ENCODE measurements around the gene EIF4A2. TPM values are rescaled to one million over a fixed set of nuclear protein-coding genes. Genes with fewer than 3 reads are reported as not detected.
"Not testable (repeated sequence)": the region's sequence is repeated elsewhere in the genome, so short reads cannot be mapped to it uniquely, and the experiment has no call there.

EIF4A2 gene
- total RNA-seq, 1 donor from 2014 or later = 405 TPM

DNA sequence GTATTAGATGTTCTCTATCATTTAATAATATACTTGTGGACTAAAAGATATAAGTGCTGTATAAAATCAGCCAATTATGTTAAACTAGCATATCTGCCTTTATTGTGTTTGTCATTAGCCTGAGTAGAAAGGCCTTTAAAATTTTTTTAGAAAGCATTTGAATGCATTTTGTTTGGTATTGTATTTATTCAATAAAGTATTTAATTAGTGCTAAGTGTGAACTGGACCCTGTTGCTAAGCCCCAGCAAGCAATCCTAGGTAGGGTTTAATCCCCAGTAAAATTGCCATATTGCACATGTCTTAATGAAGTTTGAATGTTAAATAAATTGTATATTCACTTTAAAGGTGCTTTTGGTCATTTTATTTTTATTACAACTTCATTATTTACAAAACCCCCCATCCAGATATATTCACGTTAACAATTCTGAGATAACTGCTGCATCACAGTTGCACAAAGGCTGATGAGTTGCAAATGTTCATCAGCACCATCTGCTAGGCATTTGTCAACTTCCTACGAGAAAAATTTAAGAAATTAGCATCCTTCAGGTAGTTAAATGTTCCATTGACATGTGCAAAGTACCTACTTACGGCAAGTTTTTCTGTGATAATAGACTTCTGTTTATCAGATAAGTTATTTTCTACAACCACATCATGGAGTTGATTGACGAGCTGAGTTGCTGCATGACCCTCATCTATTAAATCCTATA is 6.3 kb downstream of the EIF4A2 start:
- intact Hi-C loops (cut with DNase I) = no loop called here
- Histone ChIP-seq H3K4me1 (peaks cover 36% of the 10 kb centered on the region), H3K27me3 (no peaks in the 10 kb centered on the region), H3K9me3 (no peaks in the 10 kb centered on the region), H3K36me3 (peaks cover 74% of the 10 kb centered on the region), H3K4me3 (no peak overlapping the region), H3K27ac (no peak overlapping the region)
- TF ChIP-seq, protein P1, sequence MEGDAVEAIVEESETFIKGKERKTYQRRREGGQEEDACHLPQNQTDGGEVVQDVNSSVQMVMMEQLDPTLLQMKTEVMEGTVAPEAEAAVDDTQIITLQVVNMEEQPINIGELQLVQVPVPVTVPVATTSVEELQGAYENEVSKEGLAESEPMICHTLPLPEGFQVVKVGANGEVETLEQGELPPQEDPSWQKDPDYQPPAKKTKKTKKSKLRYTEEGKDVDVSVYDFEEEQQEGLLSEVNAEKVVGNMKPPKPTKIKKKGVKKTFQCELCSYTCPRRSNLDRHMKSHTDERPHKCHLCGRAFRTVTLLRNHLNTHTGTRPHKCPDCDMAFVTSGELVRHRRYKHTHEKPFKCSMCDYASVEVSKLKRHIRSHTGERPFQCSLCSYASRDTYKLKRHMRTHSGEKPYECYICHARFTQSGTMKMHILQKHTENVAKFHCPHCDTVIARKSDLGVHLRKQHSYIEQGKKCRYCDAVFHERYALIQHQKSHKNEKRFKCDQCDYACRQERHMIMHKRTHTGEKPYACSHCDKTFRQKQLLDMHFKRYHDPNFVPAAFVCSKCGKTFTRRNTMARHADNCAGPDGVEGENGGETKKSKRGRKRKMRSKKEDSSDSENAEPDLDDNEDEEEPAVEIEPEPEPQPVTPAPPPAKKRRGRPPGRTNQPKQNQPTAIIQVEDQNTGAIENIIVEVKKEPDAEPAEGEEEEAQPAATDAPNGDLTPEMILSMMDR (IDR thresholded peaks at IDR 0.05) = no peak
- DNase-seq (no peak), ATAC-seq (no peak)

DNA sequence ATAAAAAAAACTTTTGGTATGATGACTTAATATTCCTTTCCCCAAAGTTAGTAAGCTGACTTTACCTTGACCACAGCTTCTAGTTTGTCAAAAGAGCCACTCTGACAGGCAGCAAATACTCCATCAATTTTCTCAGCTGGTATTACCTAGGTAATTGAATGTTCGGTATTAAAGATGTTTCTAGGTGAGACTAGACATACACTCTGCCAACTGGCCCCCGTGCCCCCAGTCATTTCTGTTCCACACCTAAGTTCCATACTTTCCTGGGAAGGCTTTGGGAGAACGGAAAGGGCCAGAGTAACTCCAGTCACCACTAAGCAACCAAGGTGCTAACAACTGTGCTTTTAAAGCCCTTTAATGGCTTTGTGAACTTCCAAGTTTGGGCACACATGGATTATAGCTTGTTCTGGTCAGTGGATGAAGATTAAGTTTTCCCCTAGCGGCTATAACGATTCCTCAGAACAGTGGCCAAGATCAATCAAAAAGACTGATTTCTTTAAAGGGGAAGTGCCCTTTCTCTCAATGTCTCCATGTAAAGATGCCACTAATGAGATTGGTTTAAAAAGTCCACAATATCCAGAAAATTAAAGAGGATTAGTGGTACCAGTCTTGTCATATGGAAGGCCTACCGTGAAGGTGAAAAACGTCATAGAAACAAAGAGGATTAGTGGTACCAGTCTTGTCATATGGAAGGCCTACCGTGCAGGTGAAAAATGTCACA is 7.0 kb downstream of the EIF4A2 start:
- no peak for DNase-seq
- intact Hi-C loops (cut with DNase I) = no loop called here
- no peaks in the 10 kb centered on the region for H3K27me3 ChIP-seq
- peaks cover 67% of the 10 kb centered on the region for H3K36me3 ChIP-seq
- H3K27ac ChIP-seq = no peak overlapping the region
- no peaks in the 10 kb centered on the region for H3K9me3 ChIP-seq
- no peak overlapping the region for H3K4me3 ChIP-seq
- TF ChIP-seq, protein P1 (IDR thresholded peaks at IDR 0.05) = no peak
- H3K4me1 ChIP-seq = peaks cover 30% of the 10 kb centered on the region
- ATAC-seq = peak; percentile 14

DNA sequence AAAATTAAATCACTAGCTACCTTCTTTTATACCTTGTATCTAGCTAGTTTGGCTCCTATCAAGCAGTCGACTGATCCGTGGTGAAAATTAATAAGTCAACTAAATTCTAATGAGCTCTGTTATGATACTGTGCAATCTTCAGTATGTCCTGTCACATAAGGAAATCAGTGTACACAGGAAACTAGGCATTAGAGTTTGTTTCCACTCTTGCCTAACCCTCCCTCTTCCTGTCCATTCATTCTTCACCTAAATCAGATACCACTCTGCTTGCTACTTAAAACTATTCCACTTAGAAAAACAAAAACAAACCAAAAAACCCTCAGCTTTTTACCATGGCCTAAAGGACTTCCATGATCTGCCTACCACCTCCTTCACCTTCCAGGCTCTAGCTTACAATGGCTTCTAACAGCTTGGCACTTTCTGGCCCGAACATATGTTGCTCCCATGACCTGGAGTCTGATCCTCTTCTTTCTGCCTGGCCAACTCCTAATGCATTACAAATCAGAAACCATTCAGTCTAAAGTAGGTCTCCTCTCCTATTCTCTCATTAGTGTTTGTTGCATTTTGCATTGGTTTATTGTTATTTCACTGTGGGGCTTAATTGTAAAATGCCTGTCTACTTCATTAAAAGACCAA is 15.0 kb downstream of the EIF4A2 start:
- TF ChIP-seq, protein P1 (IDR thresholded peaks at IDR 0.05) = no peak
- intact Hi-C loops (cut with DNase I) = no loop called here
- no peaks in the 10 kb centered on the region for H3K27me3 ChIP-seq
- ATAC-seq (no peak), DNase-seq (no peak)
- H3K4me3 ChIP-seq = no peak overlapping the region
- H3K4me1 ChIP-seq = no peaks in the 10 kb centered on the region
- H3K36me3 ChIP-seq = peaks cover 35% of the 10 kb centered on the region
- no peak overlapping the region for H3K27ac ChIP-seq
- H3K9me3 ChIP-seq = no peaks in the 10 kb centered on the region

DNA sequence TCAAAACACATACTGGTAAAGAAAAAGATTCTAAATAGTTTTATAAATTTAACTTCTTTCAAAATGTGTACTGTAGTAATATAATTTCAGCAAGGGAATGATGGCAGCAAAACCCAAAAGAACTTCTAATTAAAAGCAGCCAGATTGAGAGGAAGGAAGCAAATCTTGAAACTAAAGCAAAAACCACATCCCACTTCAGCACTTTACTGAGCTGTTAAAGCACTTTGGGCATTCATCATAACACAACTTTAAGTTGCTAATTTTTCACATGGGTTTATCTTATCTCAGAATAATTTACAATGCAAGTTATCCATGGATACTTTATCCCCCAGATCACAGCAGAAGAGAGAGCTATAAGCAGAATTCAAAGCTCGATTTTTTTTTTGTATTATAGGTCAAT is 16.9 kb downstream of the EIF4A2 start:
- DNase-seq = no peak
- TF ChIP-seq, protein P1 (IDR thresholded peaks at IDR 0.05) = no peak
- peaks cover 24% of the 10 kb centered on the region for H3K36me3 ChIP-seq
- H3K27me3 ChIP-seq = no peaks in the 10 kb centered on the region
- H3K4me1 ChIP-seq = no peaks in the 10 kb centered on the region
- no peak overlapping the region for H3K27ac ChIP-seq
- H3K9me3 ChIP-seq = no peaks in the 10 kb centered on the region
- ATAC-seq = no peak
- intact Hi-C loops (cut with DNase I) = no loop called here
- no peak overlapping the region for H3K4me3 ChIP-seq

DNA sequence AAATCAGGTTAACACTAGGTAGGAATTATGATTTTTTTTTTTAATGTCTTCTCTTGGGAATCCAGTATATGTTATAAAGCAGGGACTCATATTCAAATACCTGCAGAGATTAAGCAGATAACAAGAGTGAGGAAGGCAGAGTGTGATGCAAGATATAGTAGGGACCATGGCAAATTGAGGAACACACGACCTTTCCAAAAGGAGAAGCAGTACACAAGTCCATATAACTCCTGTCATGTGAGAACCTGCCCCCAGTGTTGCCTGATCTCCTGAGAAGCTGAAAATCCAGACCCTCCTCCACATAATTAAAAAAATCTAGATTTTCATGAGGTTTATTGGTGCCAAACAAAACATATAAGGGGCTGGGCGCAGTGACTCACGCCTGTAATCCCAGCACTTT is 19.3 kb downstream of the EIF4A2 start:
- intact Hi-C loops (cut with DNase I) = no loop called here
- Histone ChIP-seq H3K9me3 (no peaks in the 10 kb centered on the region), H3K27ac (no peak overlapping the region), H3K4me1 (no peaks in the 10 kb centered on the region), H3K36me3 (peaks cover 13% of the 10 kb centered on the region), H3K27me3 (no peaks in the 10 kb centered on the region), H3K4me3 (no peak overlapping the region)
- no peak for DNase-seq
- TF ChIP-seq, protein P1 (IDR thresholded peaks at IDR 0.05) = no peak
- no peak for ATAC-seq

DNA sequence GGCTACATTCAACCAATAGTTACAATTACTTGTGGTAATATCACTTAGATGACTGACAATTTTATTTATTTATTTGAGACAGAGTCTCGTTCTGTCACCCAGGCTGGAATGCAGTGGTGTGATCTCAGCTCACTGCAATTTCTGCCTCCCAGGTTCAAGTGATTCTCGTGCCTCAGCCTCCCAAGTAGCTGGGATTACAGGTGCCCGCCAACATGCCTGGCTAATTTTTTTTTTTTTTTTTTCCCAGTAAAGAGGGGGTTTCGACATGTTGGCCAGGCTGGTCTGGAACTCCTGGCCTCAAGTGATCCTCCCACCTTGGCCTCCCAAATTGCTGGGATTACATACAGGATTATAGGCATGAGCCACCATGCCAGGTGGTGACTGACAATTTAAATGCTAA is 20.1 kb downstream of the EIF4A2 start:
- ATAC-seq; H3K4me3 ChIP-seq; intact Hi-C loops (cut with DNase I); DNase-seq; H3K27me3 ChIP-seq; H3K9me3 ChIP-seq; H3K4me1 ChIP-seq; H3K27ac ChIP-seq: not testable (repeated sequence)
- H3K36me3 ChIP-seq = peaks cover 13% of the 10 kb centered on the region

All from upper lobe of right lung (tissue), 1 donor.